Vagina (tissue), 2 donors: ENCODE measurements around the gene ANKRD53. TPM values are rescaled to one million over a fixed set of nuclear protein-coding genes. Genes with fewer than 3 reads are reported as not detected.
A peak's percentile ranks its signal among the peaks of the same experiment; 100 is the strongest.

Experiments used
- DNase-seq, 2 donors: peaks; one replicate each; pipeline ENCODE4 v3.0.0-alpha.2; 2017; ENCODE audit errors: extremely low spot score in 2 of 2
- H3K27ac ChIP-seq: fragments of 200-600 bp; sonication (generic); one replicate; pipeline ENCODE4 v1.5.1; 2019
- H3K27me3 ChIP-seq: fragments of 200-600 bp; sonication (generic); one replicate; pipeline ENCODE4 v1.5.1; 2019
- H3K36me3 ChIP-seq, 2 donors: fragments of 200-600 bp; sonication (generic); one replicate each; pipeline ENCODE4 v1.5.1; 2017 to 2019
- H3K4me1 ChIP-seq: fragments of 200-600 bp; sonication (generic); one replicate; pipeline ENCODE4 v1.5.1; 2019
- H3K4me3 ChIP-seq, 2 donors: fragments of 200-600 bp; sonication (generic); 1 replicate in 1 of 2; 2 replicates in 1 of 2; pipeline ENCODE4 v1.5.1; 2016 to 2019
- H3K9me3 ChIP-seq: fragments of 200-600 bp; sonication (generic); one replicate; pipeline ENCODE4 v1.5.1; 2019
- POLR2A ChIP-seq, 2 donors: fragments of 450-650 bp; IDR thresholded peaks; one replicate each; pipeline ENCODE4 v1.6.1; 2017; ENCODE audit warnings: antibody characterized with exemption in 2 of 2, mild to moderate bottlenecking in 2 of 2, moderate library complexity in 2 of 2
- POLR2AphosphoS5 ChIP-seq, 2 donors: sonication (generic); formaldehyde crosslinking; IDR thresholded peaks; one replicate each; pipeline ENCODE4 v1.9.0; 2017; ENCODE audit warnings: antibody characterized with exemption in 2 of 2, mild to moderate bottlenecking in 2 of 2, low read depth in 1 of 2; ENCODE audit not compliant: insufficient read depth in 1 of 2
- intact Hi-C: fragments of 100-400 bp; cut with DNase I; formaldehyde crosslinking; loops from one replicate; pipeline ENCODE4 v1.15.1; 2023
- total RNA-seq: library from RNA; depleted of rRNA; stranded (reverse); fragments of >200 nt; gene quantifications from one replicate; pipeline ENCODE4 v1.2.3, GENCODE V29; 2016
- TF ChIP-seq, protein P1 (sequence below), 3 experiments: fragments of 450-650 bp in 2 of 3; fragments of 200-600 bp in 1 of 3; sonication (generic) in 1 of 3; IDR thresholded peaks; one replicate each; pipeline ENCODE4 v1.5.1; 2017 to 2019; ENCODE audit warnings: antibody characterized with exemption in 3 of 3, mild to moderate bottlenecking in 2 of 3, moderate library complexity in 2 of 3

The ANKRD53 gene
- total RNA-seq, 1 donor from 2014 or later: 4.9 TPM

DNA sequence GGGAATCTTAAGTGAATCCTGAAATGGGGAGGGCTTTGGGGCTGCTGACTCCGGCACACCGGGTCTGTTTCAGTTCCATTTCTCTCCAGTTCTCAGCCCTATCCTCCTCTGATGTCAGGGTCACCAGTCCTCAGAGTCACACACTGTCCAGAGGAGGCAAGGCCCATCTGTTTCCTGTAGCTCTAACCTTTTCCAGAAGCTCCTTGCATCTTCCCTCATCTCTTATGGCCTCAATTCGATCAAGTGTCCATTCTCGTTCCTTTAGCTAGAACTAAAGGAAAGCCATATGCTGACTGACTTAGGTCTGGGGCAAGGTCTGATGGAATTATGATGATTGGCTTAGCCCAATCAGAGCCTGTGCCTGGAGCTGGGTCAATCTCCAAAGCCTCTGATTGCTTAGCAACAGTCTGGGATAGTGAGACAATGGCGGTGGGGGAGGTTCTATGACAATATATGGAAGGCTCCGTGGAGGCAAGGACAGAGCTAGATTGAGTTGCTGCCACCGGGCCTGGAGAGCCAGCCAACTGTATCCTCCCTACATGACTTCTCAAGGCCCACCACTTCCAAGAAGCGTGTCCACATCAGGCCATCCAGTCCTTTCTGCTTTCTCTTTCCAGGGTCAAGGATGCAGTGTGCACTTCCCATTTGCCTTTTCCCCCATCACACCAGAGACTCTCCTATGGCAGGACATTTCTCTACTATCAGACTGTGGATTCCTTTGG lies 5.2 kb downstream of the ANKRD53 start:
- intact Hi-C loops: no loop called here

DNA sequence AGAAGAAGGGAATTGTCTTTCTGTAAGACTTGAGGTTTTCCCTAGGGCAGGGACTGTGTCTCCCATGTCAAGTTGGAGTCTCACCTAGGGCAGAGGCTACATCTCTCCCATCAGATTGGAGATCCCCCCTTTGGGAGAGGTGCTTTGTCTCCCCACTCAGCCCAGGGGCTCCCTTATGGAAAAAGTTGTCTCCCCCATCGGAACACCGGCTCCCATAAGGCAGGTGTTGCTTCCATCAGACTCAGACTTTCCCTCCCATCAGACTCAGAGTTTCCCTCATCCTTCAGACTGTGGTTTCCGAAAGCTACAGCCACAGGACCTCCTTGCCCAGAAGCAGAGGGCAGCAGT lies 5.8 kb downstream of the ANKRD53 start:
- intact Hi-C loops: no loop called here
- H3K27me3 ChIP-seq: no peaks in the 10 kb centered on the region
- TF ChIP-seq, protein P1, sequence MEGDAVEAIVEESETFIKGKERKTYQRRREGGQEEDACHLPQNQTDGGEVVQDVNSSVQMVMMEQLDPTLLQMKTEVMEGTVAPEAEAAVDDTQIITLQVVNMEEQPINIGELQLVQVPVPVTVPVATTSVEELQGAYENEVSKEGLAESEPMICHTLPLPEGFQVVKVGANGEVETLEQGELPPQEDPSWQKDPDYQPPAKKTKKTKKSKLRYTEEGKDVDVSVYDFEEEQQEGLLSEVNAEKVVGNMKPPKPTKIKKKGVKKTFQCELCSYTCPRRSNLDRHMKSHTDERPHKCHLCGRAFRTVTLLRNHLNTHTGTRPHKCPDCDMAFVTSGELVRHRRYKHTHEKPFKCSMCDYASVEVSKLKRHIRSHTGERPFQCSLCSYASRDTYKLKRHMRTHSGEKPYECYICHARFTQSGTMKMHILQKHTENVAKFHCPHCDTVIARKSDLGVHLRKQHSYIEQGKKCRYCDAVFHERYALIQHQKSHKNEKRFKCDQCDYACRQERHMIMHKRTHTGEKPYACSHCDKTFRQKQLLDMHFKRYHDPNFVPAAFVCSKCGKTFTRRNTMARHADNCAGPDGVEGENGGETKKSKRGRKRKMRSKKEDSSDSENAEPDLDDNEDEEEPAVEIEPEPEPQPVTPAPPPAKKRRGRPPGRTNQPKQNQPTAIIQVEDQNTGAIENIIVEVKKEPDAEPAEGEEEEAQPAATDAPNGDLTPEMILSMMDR (IDR thresholded peaks at IDR 0.05): no peak
- TF ChIP-seq POLR2A (IDR thresholded peaks at IDR 0.05): no peak
- TF ChIP-seq POLR2AphosphoS5 (IDR thresholded peaks at IDR 0.05; ENCODE audit: insufficient read depth in 1 of 2, low read depth in 1 of 2): no peak
- DNase-seq: peak in 1 of 2 donors; percentile 74
- H3K27ac ChIP-seq: no peak overlapping the region
- no peak overlapping the region for H3K4me3 ChIP-seq
- H3K9me3 ChIP-seq: no peaks in the 10 kb centered on the region
- no peaks in the 10 kb centered on the region for H3K4me1 ChIP-seq
- H3K36me3 ChIP-seq: peaks cover 0 to 11% of the 10 kb centered on the region in 2 donors

More for the DNA sequence above, 5.2 kb downstream of the ANKRD53 start:
- Histone ChIP-seq H3K27me3 (no peaks in the 10 kb centered on the region), H3K27ac (no peak overlapping the region), H3K9me3 (no peaks in the 10 kb centered on the region), H3K4me1 (peaks cover 5% of the 10 kb centered on the region), H3K36me3 (peaks cover 0 to 6% of the 10 kb centered on the region in 2 donors), H3K4me3 (no peak overlapping the region)
- peak in 1 of 2 donors; percentile 72 for DNase-seq
- no peak for TF ChIP-seq POLR2A (IDR thresholded peaks at IDR 0.05)
- TF ChIP-seq, protein P1 (IDR thresholded peaks at IDR 0.05): no peak
- no peak for TF ChIP-seq POLR2AphosphoS5 (IDR thresholded peaks at IDR 0.05; ENCODE audit: insufficient read depth in 1 of 2, low read depth in 1 of 2)

DNA sequence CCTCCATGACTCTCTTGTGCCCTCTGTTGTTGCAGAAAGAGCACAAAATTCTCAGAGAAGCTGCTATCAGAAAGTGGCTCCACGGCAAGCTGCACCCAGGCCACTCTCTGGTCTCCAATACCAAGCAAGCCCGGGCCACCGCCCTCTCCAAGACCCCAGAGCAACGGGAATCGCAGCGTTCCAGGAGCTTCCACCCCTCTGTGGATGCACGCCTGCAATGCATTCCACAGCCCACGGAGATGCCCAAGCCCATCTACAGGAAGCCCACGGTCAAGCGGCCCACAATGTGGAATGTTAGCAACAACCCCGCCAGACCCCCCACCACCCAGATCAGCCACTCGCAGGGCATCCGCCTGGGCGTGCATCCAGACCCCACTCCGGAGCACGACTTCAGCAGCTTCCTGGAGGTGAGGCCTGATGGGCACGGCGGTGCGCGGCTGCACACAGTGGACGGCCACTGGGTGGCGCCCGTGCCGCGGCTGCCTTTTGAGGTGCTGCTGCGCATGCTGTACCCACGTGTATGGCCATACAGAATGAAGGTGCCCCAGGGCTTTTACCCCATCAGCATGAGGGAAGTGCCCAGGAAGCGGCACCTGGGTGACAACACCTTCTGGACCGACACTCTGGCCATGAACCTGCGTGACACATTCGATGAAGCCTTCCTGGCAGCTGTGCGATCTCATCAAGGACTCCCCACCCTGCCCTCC lies 6.3 kb downstream of the ANKRD53 start:
- intact Hi-C loops: no loop called here
- Histone ChIP-seq H3K4me1 (no peaks in the 10 kb centered on the region), H3K27ac (no peak overlapping the region), H3K4me3 (no peak overlapping the region), H3K27me3 (no peaks in the 10 kb centered on the region), H3K9me3 (no peaks in the 10 kb centered on the region), H3K36me3 (peaks cover 0 to 17% of the 10 kb centered on the region in 2 donors)
- DNase-seq: peak in 1 of 2 donors; percentile 89
- TF ChIP-seq POLR2AphosphoS5 (IDR thresholded peaks at IDR 0.05; ENCODE audit: insufficient read depth in 1 of 2, low read depth in 1 of 2) (no peak), POLR2A (IDR thresholded peaks at IDR 0.05) (no peak)
- TF ChIP-seq, protein P1 (IDR thresholded peaks at IDR 0.05): peak; percentile 30 to 35 (median 33)

DNA sequence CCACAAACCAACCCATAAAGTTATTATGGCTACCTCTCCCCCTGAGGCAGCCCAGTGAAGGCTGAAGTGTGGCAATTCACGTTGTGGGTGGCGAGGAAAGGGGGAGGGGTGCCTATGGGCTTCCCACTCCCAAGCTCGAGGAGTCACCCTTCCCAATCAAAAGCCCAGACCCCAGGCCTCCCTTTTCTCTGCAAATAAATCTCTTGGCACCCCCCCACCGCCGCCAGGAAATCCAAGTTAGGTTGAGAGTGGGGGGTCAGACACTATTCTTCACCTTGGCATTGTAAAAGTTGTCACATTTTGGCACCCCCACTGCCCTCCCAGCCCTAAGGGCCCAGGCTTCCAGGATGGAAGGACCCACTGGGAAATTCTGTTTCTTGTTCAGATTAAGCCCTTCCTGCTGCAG lies 6.9 kb downstream of the ANKRD53 start:
- no peak overlapping the region for H3K4me3 ChIP-seq
- no peak overlapping the region for H3K27ac ChIP-seq
- peak in 1 of 2 donors; percentile 52 for DNase-seq
- no peaks in the 10 kb centered on the region for H3K27me3 ChIP-seq
- no peaks in the 10 kb centered on the region for H3K9me3 ChIP-seq
- TF ChIP-seq POLR2A (IDR thresholded peaks at IDR 0.05) (no peak), POLR2AphosphoS5 (IDR thresholded peaks at IDR 0.05; ENCODE audit: insufficient read depth in 1 of 2, low read depth in 1 of 2) (no peak)
- TF ChIP-seq, protein P1 (IDR thresholded peaks at IDR 0.05): no peak
- intact Hi-C loops: no loop called here
- peaks cover 0 to 21% of the 10 kb centered on the region in 2 donors for H3K36me3 ChIP-seq
- no peaks in the 10 kb centered on the region for H3K4me1 ChIP-seq

DNA sequence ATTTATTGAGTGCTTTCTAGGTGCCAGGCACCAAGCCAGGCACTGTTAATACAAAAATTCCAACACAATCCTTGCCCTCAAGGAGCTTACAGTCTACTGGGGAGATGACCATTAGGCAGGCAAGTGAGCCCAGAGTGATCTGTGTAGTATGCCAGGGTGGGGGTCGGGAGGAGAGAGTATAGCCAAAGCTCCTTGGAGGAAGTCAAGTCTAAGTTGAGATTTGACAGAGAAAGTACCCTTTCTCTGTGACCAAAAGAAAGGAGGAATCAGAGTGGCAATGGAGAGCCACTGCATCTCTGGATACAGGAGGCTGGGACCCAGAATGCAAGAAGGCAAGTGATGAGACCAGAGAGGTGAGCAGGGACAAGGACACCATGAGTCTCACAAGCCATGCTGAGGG lies 7.5 kb downstream of the ANKRD53 start:
- intact Hi-C loops: no loop called here
- peaks cover 0 to 21% of the 10 kb centered on the region in 2 donors for H3K36me3 ChIP-seq

More for the DNA sequence above, 7.5 kb downstream of the ANKRD53 start:
- Histone ChIP-seq H3K27me3 (no peaks in the 10 kb centered on the region), H3K4me3 (no peak overlapping the region), H3K9me3 (no peaks in the 10 kb centered on the region), H3K27ac (no peak overlapping the region), H3K4me1 (no peaks in the 10 kb centered on the region)
- TF ChIP-seq, protein P1 (IDR thresholded peaks at IDR 0.05): no peak
- TF ChIP-seq POLR2A (IDR thresholded peaks at IDR 0.05) (no peak), POLR2AphosphoS5 (IDR thresholded peaks at IDR 0.05; ENCODE audit: insufficient read depth in 1 of 2, low read depth in 1 of 2) (no peak)
- peak in 1 of 2 donors; percentile 46 for DNase-seq
